GM11168 (cell line): ENCODE measurements around the gene GRK5.

Source experiments
- in situ Hi-C: fragments of 300-500 bp; cut with MboI; formaldehyde crosslinking; loops from one replicate; pipeline ENCODE4 v1.12.0; 2022; ENCODE audit warnings: low sequenced_read_pairs; ENCODE audit not compliant: unreplicated experiment

Gene GRK5

DNA sequence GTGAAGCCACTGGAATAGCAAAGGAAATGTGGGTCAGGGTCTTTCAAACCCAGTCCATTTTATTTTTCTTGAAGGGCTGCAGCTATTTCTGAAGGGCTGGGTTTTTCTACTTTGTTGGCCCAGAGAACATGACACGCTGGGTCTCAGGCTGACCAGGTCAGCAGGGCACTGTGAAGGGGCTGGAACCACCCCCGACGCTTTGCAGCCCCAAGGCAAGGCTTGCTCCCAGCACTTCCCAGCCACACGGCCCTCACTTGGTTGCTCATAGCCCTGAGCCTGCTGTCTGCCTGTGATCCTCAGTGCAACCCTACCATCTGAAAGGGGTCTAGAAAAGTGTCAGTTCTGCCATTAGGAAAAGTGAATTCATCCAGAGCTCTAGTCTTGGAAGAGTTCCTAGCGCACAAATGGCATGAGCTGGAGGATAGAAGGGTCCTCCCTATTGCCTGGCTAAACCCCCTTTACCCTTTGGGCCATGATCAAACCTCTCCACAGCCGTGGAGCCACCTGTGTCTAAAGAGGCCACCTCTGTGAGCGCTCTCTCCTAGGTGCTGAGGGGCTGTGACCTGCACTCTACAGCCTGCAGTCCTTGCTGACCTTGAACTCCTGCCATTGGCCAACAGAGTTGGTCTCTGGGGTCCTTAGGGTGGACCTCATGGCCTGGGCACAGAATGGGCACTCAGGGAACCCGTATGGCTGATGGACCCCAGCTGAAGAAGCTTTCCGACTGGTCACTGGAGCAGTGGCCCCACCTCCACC, 203.2 kb downstream of the GRK5 start:
- in situ Hi-C loops: loop anchor here (10.0 kb wide), 1 partner anchor 216 kb away; no protein-coding TSS in a partner anchor

- in situ Hi-C loops: loop anchor here (10.0 kb wide), 1 partner anchor 218 kb away; no protein-coding TSS in a partner anchor
Measured at GRCh38 chr10:119412244-119413092, 205.1 kb downstream of the GRK5 start.

DNA sequence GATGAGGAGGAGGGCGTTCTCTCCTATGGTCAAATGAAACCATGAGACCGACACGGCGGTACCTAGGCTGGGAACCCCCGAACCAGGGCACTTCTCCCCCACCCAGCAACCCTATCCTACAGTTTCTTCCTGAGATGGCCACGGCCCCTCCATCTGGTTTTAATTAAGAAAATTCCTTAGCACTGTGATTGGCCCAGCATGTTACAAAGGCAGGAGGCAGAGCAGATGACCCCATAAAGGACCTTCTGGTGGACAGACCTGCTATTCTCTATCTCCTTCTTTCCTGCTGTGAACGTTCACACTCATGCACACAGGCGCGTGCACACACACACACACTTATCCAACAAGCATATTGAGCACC, 205.7 kb downstream of the GRK5 start:
- in situ Hi-C loops: loop anchor here (10.0 kb wide), 1 partner anchor 218 kb away; no protein-coding TSS in a partner anchor

GRCh38 chr10:119413471-119414080, 206.2 kb downstream of the GRK5 start:
- in situ Hi-C loops: loop anchor here (10.0 kb wide), 1 partner anchor 219 kb away; no protein-coding TSS in a partner anchor

DNA sequence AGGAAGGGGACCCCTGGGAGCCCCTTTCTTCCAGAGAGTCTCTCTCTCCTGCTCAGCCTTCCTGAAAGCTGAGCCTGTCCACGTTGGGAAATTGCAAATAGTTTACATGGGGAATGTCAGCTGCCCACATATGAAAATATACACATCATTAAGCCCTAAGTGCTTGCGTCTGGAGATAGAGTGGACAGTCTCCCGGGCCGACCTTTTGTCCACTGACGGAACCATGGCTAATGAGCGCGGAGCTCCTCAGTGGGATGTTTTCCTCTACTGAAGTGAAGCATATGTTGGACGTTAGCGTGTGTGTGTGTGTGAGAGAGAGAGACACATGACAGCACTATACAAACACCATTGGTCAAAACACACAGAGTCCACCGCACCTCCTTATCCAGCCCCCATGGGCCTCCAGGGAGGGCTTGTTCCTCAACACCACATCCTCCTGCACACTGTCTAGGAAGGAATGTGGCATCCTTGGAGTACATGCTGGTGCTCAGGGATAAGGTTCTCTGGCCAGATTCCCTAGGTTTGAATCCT, 206.8 kb downstream of the GRK5 start:
- in situ Hi-C loops: loop anchor here (10.0 kb wide), 1 partner anchor 219 kb away; no protein-coding TSS in a partner anchor

DNA sequence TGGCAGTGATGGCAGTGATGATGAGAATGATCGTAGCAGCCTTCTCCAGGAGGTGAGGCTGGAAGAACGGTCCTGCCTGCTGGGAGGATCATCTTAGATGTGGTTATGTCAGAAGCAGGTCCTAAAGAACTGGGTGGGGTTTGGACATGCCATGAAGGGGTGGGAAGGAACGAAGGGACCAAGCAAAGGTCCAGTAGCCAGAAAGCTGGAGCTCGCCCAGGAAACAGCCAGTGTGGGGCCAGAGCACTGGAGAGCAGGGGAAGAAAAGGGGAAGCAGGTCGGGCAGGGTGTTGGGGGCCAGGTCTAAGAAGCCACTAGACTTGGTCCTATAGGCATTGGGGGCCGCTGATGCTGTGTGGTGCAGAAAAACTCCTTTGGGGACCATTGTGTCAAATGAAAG, 207.8 kb downstream of the GRK5 start:
- in situ Hi-C loops: loop anchor here (10.0 kb wide), 1 partner anchor 220 kb away; no protein-coding TSS in a partner anchor

GRCh38 chr10:119415536-119416503, 208.4 kb downstream of the GRK5 start:
- in situ Hi-C loops: loop anchor here (10.0 kb wide), 1 partner anchor 221 kb away; no protein-coding TSS in a partner anchor

DNA sequence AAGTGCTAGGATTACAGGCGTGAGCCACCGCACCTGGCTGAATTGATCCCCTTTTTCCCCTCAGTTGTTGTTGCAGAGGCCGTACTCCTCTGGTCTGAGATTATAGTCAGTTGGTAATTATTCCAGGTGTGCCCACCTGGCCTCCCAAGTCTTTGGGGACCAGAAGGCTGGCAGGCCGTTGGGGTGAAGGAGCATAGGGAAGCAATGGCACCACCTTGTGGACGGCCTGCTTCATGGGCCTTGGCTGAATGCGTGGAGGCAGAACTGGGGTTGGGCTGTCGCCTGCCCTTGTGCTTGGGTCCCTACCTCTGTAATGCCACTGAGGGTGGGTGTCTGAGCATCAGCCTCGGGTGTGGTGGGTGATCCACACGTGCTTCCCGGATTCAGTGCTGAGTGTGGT, 209.5 kb downstream of the GRK5 start:
- in situ Hi-C loops: loop anchor here (10.0 kb wide), 1 partner anchor 222 kb away; no protein-coding TSS in a partner anchor

DNA sequence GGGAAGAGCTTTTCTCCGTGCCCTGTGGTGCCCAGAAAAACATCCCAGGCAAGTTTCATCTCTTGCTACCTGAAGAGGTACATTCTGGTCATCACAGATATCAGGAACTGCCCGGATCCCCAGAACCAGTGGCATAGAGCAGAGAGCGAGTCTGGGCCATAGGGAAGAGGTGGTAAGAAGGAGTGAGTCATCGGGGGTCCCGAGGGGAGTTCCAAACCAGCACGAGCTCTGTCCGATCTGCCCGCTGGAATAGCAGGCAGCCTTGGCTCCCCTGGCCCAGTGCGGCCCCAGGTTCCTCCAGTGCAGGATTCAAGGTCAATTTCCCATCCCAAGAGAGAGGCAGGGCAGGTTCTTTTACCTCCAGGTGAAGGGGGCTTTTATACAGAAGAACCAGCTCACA, 210.5 kb downstream of the GRK5 start:
- in situ Hi-C loops: loop anchor here (10.0 kb wide), 1 partner anchor 223 kb away; no protein-coding TSS in a partner anchor

DNA sequence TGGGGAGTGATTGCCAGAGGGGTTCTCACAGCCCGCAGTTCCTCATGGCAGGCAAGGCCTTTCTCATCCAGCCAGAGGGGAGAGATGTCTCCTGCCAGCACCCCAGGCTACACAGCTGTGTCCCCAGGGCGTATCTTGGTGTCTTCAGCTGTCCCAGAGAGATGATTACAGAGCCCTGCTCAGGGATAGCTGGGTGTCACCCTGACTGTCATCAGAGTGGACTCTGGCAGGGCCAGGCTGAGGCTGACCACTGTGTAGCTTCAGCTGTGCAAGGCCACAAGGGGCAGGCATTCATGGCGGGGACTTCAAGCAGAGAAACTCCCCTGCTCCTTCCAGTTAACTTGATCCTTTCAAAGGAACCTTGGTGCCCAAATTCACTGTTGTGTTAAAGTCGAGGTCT, 211.0 kb downstream of the GRK5 start:
- in situ Hi-C loops: loop anchor here (10.0 kb wide), 1 partner anchor 224 kb away; no protein-coding TSS in a partner anchor

DNA sequence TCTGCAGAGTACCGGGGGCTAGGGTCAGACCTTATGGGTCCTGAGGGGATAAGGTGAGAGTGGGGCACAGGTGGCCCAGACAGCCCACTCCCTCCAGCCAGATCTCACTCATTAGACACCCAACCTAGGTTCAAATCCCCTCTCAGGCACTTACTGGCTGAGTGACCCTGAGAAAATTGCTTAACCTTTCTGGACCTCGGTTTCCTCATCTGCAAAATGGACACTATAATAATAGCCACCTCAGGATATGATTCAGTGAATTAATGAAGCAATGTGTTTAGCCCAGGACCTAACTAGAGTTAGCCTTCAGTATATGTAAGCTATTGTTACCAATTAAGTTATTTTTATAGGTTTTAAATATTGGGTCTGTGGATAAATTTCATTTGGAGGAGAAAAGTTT, 212.6 kb downstream of the GRK5 start:
- in situ Hi-C loops: loop anchor here (10.0 kb wide), 1 partner anchor 225 kb away; no protein-coding TSS in a partner anchor

- in situ Hi-C loops: no loop called here
Measured at GRCh38 chr10:119420950-119421875, 213.8 kb downstream of the GRK5 start.

DNA sequence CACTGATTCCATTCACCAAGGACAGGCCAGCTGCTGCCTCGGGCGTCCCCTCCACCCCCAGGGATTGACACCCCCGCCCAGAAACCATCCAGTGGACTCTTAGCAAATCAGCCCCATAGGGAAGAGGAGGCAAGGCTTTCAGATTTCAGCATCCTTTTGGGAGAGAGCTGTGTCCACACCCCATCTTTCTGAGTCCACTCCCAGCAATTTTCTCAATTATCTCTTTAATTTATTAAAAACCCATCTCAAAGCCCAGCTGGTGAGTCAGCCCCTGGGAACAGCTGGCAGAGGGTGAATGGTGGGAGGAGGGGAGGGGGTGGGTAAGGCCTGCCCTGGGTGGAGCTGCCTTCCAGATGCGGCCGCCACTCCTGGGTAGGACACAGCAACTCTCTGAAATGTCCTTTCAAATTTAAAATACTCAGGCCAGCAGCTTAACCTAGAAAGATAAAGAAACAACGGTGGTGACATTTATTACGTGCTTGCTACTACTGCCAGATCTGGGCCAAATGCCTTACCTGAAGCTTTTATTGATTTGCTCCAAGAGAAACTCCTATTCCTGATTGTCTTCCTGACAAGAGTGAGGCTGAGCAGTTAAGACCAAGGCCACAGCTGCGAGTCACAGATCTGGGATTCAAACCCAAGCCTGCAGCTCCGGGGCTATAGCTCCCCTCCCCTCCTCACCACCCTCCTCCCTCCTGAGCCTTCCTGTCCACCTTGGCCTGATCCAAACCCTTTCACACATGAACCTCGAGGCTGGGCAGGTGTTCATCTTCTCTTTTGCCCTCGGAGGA, 214.7 kb downstream of the GRK5 start:
- in situ Hi-C loops: no loop called here

GRCh38 chr10:119422682-119423509, 215.5 kb downstream of the GRK5 start:
- in situ Hi-C loops: no loop called here

DNA sequence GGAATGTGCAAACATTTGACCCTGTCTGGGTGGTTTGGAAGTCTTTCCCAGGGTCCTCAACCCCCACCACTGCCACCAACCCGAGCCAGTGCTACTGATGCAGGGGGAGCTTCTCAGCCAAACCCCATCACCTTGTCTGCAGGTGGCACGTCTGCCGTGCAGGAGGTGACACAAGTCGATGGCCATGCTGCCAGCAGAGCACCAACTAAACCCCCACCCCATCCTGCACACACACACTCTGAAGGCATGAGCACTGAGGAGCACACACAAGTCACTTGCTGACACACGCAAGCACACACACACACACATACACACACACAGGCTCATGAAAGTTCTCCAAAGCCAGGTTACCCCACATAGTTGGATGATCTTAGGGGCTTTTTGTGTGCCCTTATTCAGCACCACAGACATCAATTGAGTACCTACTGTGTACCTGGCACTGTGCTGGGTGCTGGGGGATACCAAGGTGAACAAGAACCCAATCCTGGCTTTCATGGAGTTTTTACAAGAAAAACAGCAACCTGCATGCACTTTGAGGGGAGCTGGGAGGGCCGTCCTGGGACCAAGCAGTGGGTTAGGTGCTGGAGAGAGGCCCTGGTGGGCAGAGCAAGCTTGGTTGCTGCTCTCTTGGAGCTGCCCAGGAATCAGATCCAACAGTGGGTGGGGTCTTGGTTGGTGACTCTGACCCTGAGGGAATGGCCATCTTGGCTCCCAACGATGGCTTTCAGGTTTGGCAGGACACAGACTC, 216.3 kb downstream of the GRK5 start:
- in situ Hi-C loops: no loop called here
